ENCODE results near the gene MCM3AP. TPM values are rescaled to one million over a fixed set of nuclear protein-coding genes. Genes with fewer than 3 reads are reported as not detected.

MCM3AP gene
- 10 to 100 TPM; 59.4 to 62.1 (median 60.6) TPM for total RNA-seq
- 26.0 TPM for polyA plus RNA-seq
- long read RNA-seq, donor 1, full-length matches to known transcripts, result 16 of 60 reads
- long read RNA-seq, donor 1, partial matches to known transcripts, result 21 of 60 reads
- long read RNA-seq, donor 1, other reads (novel, unspliced or antisense), result 23 of 60 reads
- long read RNA-seq, donor 2, full-length matches to known transcripts, result 9 of 29 reads
- long read RNA-seq, donor 2, partial matches to known transcripts, result 14 of 29 reads
- long read RNA-seq, donor 2, other reads (novel, unspliced or antisense), result 6 of 29 reads
- long read RNA-seq, donor 3, full-length matches to known transcripts, result 19 of 65 reads
- long read RNA-seq, donor 3, partial matches to known transcripts, result 36 of 65 reads
- long read RNA-seq, donor 3, other reads (novel, unspliced or antisense), result 10 of 65 reads
- long read RNA-seq, donor 4, full-length matches to known transcripts, result 7 of 34 reads
- long read RNA-seq, donor 4, partial matches to known transcripts, result 17 of 34 reads
- long read RNA-seq, donor 4, other reads (novel, unspliced or antisense), result 10 of 34 reads

DNA sequence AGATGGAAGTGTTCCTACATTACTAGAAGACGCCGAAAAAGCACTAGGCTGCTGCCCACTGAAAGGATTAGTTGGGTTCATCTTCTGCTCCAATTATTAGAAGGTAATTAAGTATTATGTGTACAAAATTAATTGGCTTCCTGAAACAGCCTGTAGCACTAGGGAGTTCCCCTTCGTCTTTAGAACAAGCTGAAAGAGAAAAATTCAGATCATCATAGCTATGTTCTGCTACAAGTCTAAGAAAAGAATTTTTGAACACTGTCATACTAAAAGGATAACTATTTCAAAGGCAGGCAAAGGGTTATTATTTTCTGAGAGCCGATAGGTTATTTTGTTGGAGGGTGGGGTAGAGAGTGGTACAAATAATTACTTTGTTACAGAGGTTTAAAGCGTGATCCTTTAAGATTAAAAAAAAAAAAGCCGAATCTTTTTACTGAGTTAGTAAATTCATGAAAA is at the start of gene MCM3AP:
TSS of gene MCM3AP (minus strand) at position 406 of the 456 bp plus-strand sequence. CDS start at position 81, 325 bp downstream.
- Histone ChIP-seq H3K4me1 (ENCODE audit: control insufficient read depth, insufficient read depth, low read length) (peaks cover 4% of the 10 kb centered on the region), H3K27ac (ENCODE audit: low read length) (peak within 1 kb of the TSS; percentile 77), H3K27me3 (ENCODE audit: control insufficient read depth, insufficient read depth) (no peaks in the 10 kb centered on the region), H3K4me3 (ENCODE audit: low read length) (peak within 1 kb of the TSS; percentile 80), H3K9me3 (ENCODE audit: control insufficient read depth, low read length) (no peaks in the 10 kb centered on the region)
- WGBS, result 32% methylated on average over 6 of the region's 6 CpGs
- ATAC-seq, result no peak
- intact Hi-C loops (cut with DNase I), result loop anchor here in 2 of 4 donors (10.0 kb wide), 2 partner anchors 130 to 310 kb away; partner anchors contain the start of gene FTCD (in 1 of the 2)
- DNase-seq, result no peak

DNA sequence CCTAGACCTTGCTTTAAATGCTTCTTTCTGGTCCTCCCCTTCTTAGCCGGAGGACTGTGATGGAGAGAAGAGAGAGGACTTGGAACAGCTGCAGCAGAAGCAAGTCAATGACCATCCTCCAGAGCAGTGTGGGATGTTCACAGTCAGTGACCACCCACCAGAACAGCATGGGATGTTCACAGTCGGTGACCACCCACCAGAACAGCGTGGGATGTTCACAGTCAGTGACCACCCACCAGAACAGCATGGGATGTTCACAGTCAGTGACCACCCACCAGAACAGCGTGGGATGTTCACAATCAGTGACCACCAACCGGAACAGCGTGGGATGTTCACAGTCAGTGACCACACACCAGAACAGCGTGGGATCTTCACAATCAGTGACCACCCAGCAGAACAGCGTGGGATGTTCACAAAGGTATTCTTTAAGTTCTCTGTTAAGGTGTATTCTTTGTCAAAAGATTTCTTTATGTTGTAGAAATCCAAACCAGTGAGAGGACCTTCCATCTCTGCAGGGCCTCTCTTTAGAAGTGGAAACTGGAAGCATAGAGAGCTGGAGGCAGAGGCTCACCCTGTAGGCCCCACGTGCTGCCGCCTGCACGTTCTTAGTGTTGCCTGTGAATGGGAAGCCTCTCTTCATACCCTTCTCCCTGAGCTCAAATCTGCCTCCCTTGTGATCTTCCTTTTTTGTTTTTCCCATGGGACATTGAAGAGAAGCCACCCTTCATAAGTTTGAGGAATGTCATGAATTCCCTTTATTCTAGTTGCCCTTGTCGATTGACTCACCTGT is 49.1 kb upstream of the MCM3AP start:
- no peaks in the 10 kb centered on the region for H3K4me1 ChIP-seq (ENCODE audit: control insufficient read depth, insufficient read depth, low read length)
- no peak overlapping the region for H3K27ac ChIP-seq (ENCODE audit: low read length)
- 89% methylated on average over 12 of the region's 12 CpGs for whole genome bisulfite sequencing
- intact Hi-C loops (cut with DNase I), result no loop called here
- DNase-seq (no peak), ATAC-seq (no peak)
- H3K27me3 ChIP-seq (ENCODE audit: control insufficient read depth, insufficient read depth), result no peaks in the 10 kb centered on the region
- no peaks in the 10 kb centered on the region for H3K9me3 ChIP-seq (ENCODE audit: control insufficient read depth, low read length)
- no peak overlapping the region for H3K4me3 ChIP-seq (ENCODE audit: low read length)

DNA sequence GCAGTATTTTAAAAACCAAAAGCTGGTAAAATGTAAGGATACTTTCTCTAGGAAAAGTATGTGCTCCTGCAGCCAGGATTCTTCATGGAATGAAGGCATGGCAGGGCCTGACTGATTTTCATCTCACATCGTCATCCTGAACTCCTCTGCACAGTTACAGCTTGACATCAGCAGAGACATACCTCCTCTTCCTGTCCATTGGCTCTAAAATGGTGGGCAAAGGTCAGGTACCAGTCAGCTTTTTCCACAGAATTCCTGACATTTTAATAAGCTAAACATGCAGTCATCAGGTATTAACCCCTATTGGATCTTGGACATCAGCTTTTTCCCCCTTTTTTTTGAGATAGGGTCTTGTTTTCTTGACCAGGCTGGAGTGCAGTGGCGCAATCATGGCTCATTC is 44.4 kb upstream of the MCM3AP start:
- ATAC-seq (no peak), DNase-seq (no peak)
- WGBS, result 94% methylated on average over 2 of the region's 2 CpGs
- Histone ChIP-seq H3K4me3 (ENCODE audit: low read length) (no peak overlapping the region), H3K4me1 (ENCODE audit: control insufficient read depth, insufficient read depth, low read length) (peaks cover 3% of the 10 kb centered on the region), H3K27ac (ENCODE audit: low read length) (no peak overlapping the region), H3K9me3 (ENCODE audit: control insufficient read depth, low read length) (no peaks in the 10 kb centered on the region), H3K27me3 (ENCODE audit: control insufficient read depth, insufficient read depth) (no peaks in the 10 kb centered on the region)
- intact Hi-C loops (cut with DNase I), result no loop called here

DNA sequence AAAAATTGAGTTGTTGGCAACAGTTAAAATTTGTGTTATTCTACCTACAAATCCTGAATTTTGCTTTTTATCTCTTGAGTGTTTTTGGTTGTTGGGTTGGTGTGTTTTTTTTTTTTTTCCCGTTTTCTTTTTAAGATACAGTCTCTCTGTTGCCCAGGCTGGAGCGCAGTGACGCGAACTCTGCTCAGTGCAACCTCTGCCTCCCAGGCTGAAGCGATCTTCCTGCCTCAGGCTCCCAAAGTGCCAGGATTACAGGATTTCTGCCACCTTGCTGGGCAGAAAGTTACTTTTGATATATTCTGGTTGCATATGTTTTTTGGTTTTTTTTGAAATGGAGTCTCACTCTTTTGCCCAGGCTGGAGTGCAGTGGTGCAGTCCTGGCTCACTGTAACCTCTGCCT is 42.7 kb upstream of the MCM3AP start:
- Histone ChIP-seq H3K4me1 (ENCODE audit: control insufficient read depth, insufficient read depth, low read length) (peaks cover 3% of the 10 kb centered on the region), H3K9me3 (ENCODE audit: control insufficient read depth, low read length) (no peaks in the 10 kb centered on the region), H3K4me3 (ENCODE audit: low read length) (no peak overlapping the region), H3K27me3 (ENCODE audit: control insufficient read depth, insufficient read depth) (no peaks in the 10 kb centered on the region), H3K27ac (ENCODE audit: low read length) (no peak overlapping the region)
- 79% methylated on average over 5 of the region's 5 CpGs for WGBS
- DNase-seq (no peak), ATAC-seq (no peak)
- intact Hi-C loops (cut with DNase I), result no loop called here

DNA sequence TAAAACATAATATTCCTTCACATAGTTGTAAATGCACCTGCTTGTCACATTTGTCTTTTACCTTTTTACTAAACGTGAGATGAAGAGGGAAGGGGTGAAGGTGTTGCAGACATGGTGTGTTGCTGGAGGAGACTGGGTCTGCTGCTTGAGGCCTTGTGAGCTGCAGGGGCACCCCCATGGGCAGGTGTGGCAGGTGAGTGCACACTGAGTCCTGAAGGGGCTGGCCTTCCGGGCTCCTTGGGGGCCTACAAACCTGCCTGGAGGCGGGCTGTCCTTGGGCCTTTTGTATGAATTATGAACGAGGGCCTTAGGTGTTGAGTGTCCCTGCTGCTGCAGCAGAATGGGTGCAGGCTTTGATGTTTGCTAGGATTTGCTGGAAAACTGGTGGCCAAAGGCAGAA is 42.3 kb upstream of the MCM3AP start:
- DNase-seq (no peak), ATAC-seq (no peak)
- Histone ChIP-seq H3K27ac (ENCODE audit: low read length) (no peak overlapping the region), H3K9me3 (ENCODE audit: control insufficient read depth, low read length) (no peaks in the 10 kb centered on the region), H3K27me3 (ENCODE audit: control insufficient read depth, insufficient read depth) (no peaks in the 10 kb centered on the region), H3K4me1 (ENCODE audit: control insufficient read depth, insufficient read depth, low read length) (peaks cover 3% of the 10 kb centered on the region), H3K4me3 (ENCODE audit: low read length) (no peak overlapping the region)
- intact Hi-C loops (cut with DNase I), result no loop called here
- WGBS, result 83% methylated on average over 4 of the region's 4 CpGs

DNA sequence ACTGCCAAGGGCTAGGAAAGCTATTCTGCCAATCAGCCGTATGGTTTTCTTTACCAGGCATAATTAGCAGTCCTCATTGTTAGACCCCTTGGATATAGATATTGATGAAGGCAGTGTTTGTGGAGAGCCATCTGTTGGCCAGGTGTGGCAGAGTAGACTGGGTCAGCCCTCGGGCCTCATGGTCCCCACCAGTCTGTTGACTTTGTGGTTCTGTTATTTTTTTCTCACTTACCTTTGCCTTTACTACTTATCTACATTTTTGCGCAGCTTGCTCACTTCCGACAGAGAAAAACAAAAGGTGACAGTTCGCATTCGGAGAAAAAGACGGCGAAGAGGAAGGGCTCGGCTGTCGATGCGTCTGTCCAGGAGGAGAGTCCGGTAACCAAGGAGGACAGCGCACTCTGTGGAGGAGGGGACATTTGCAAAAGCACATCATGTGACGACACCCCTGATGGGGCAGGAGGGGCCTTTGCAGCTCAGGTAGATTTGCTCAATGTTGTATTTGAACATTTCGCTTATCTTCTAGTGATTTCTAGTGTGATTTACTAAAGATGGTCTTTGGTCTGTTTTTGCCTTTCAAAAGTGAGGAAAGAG is 40.8 kb upstream of the MCM3AP start:
- no peak overlapping the region for H3K27ac ChIP-seq (ENCODE audit: low read length)
- no peak overlapping the region for H3K4me3 ChIP-seq (ENCODE audit: low read length)
- no peak for ATAC-seq
- H3K9me3 ChIP-seq (ENCODE audit: control insufficient read depth, low read length), result no peaks in the 10 kb centered on the region
- no peaks in the 10 kb centered on the region for H3K27me3 ChIP-seq (ENCODE audit: control insufficient read depth, insufficient read depth)
- intact Hi-C loops (cut with DNase I), result no loop called here
- H3K4me1 ChIP-seq (ENCODE audit: control insufficient read depth, insufficient read depth, low read length), result peaks cover 8% of the 10 kb centered on the region
- no peak for DNase-seq
- WGBS, result 97% methylated on average over 15 of the region's 15 CpGs

DNA sequence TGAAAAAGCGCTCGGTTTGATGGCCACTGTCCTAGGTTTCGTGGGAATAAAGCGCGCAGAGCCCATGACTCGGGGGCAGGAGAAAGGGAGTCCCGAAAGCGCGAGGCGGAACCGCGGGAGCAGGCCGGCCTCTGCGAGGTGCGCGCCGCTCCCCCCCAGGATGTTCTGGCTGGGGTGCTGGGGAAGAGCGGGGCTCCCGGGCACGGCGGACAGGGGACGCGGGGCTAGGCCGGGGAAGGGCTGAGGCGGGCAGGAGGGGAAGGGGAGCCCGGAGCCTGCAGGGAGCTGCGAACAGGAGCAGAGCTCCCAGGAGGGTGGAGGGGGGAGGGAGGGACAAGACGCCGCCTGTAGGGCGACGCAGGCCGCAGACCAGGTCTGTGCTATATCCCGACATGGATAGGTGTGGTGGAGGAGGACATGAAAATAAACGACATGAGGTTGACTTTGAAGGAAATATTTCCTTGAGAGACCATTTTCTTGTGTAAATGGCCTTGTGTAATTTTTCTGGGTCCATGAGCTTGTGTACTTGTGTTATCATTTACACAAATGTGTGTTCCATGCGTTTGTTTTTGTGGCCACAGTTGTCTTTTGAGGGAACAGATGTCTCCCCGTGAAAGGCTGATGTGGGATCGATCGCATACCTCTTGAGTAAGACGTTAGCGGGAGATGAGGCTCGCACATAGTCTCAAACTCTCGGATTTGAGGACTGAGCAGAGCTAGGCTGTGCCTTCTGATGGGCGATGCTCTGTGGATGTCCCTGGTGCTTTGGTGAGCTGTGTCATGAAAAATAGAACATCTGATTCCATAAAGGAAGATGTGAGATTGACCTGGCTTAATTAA is 39.9 kb upstream of the MCM3AP start:
- H3K4me1 ChIP-seq (ENCODE audit: control insufficient read depth, insufficient read depth, low read length), result peaks cover 8% of the 10 kb centered on the region
- H3K4me3 ChIP-seq (ENCODE audit: low read length), result peak overlapping the region; percentile 93
- DNase-seq, result peak; percentile 63 to 76 (median 72)
- H3K27ac ChIP-seq (ENCODE audit: low read length), result peak overlapping the region; percentile 73
- H3K9me3 ChIP-seq (ENCODE audit: control insufficient read depth, low read length), result no peaks in the 10 kb centered on the region
- 9% methylated on average over 43 of the region's 43 CpGs for WGBS
- no peaks in the 10 kb centered on the region for H3K27me3 ChIP-seq (ENCODE audit: control insufficient read depth, insufficient read depth)
- ATAC-seq, result peak; percentile 22 to 43
- intact Hi-C loops (cut with DNase I), result loop anchor here in 1 of 4 donors (2.0 kb wide), 1 partner anchor 38 kb away; the partner anchor contains the start of gene YBEY

DNA sequence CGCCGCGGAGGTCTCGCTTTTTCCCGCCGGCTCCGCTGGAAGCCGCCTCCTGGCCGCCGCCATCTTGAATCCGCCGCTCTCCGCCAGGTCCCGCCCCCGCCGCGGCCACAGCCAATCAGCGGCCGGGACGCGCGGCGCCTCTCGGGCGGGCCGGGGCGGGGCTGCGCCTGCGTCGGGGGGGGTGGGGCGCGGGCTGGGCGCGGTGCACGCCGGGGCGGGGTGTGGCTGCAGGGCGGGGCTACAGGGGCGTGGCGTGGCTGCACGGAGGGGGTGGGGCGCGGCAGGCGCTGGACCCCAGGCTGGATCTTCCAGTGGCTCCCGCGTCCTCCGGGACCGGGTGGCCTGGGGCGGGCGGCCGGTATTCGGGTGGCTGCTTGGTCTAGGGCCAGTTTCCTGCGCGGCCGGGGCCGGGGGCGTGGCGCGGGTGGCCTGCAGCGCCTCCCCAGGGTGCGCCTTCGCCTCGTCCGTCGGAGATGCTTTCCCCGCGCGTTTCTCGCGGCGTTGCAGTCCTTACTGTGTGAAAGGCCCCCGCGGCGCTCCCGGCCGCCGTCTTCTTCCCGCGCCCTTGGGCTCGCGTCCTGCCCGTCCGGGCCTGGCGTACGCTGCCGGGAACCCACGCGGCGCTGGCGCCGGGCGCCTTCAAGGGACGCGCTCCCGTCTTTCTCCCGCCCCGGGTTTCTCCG is 39.1 kb upstream of the MCM3AP start:
- intact Hi-C loops (cut with DNase I), result loop anchor here in 1 of 4 donors (2.0 kb wide), 1 partner anchor 38 kb away; the partner anchor contains the start of gene YBEY
- ATAC-seq, result peak; percentile 92 to 93
- H3K27me3 ChIP-seq (ENCODE audit: control insufficient read depth, insufficient read depth), result no peaks in the 10 kb centered on the region
- H3K27ac ChIP-seq (ENCODE audit: low read length), result peak overlapping the region; percentile 99
- under 1% methylated on average over 98 of the region's 98 CpGs for whole genome bisulfite sequencing
- peak overlapping the region; percentile 93 for H3K4me3 ChIP-seq (ENCODE audit: low read length)
- peak; percentile 86 to 95 (median 95) for DNase-seq
- peaks cover 8% of the 10 kb centered on the region for H3K4me1 ChIP-seq (ENCODE audit: control insufficient read depth, insufficient read depth, low read length)
- H3K9me3 ChIP-seq (ENCODE audit: control insufficient read depth, low read length), result no peaks in the 10 kb centered on the region

DNA sequence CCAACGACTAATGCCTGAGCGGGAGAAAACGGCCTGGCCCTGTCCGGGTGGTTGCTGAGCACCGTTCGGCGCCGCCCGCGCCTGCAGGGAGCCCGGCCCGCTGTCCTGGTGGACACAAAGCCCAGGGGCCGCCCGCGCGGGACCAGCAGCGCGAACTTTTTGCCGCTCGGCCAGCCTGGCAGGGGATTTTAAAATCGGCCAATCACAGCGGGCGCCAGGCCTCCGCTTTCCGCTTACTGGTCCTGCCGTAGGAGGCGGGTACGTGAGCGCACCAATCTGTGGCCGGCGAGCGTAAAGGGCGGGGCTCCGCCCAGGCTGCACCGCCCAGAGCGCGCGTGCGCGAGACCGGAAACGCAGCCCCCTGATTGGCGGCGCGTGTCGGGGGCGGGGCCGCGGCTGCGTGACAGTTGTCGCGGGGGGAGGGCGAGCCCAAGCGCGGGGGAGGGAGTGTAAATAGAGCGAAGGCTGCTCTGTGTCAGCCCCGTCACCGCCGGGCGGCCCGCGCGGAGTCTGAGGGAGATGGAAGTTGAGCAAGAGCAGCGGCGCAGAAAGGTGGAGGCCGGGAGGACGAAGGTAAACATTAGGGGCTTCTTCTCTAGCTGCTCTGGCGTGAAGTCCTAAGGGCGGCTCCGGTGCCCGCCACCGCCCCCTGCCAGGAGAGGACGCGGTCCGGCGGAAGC is 38.4 kb upstream of the MCM3AP start, which contains the start of the genes C21orf58 and PCNT:
TSS of gene C21orf58 (minus strand) at position 161 of the 680 bp plus-strand sequence. CDS start 1,132 bp downstream, outside the sequence.
TSS of gene PCNT (plus strand) at position 447 of the 680 bp plus-strand sequence. CDS start at position 520, 73 bp downstream.
- intact Hi-C loops (cut with DNase I), result loop anchor here in 1 of 4 donors (2.0 kb wide), 1 partner anchor 37 kb away; the partner anchor contains the start of gene YBEY
- Histone ChIP-seq H3K27ac (ENCODE audit: low read length) (peak within 1 kb of the TSS; percentile 99), H3K4me1 (ENCODE audit: control insufficient read depth, insufficient read depth, low read length) (peaks cover 8% of the 10 kb centered on the region), H3K4me3 (ENCODE audit: low read length) (peak within 1 kb of the TSS; percentile 93), H3K27me3 (ENCODE audit: control insufficient read depth, insufficient read depth) (no peaks in the 10 kb centered on the region), H3K9me3 (ENCODE audit: control insufficient read depth, low read length) (no peaks in the 10 kb centered on the region)
- peak; percentile 99 for DNase-seq
- under 1% methylated on average over 76 of the region's 76 CpGs for WGBS
- peak; percentile 96 to 97 for ATAC-seq

Data from right cardiac atrium (tissue), 5 donors.